SJSA1 (cell line): ENCODE measurements around the gene MTMR12. TPM values are rescaled to one million over a fixed set of nuclear protein-coding genes. Genes with fewer than 3 reads are reported as not detected.
"Not testable (repeated sequence)": the region's sequence is repeated elsewhere in the genome, so short reads cannot be mapped to it uniquely, and the experiment has no call there.

Experiments
- DNase-seq, 2 experiments: peaks; one replicate each; pipeline ENCODE4 v3.0.0-alpha.2; 2015 to 2020; ENCODE audit warnings: low spot score in 2 of 2, low read depth in 1 of 2
- H3K27ac ChIP-seq: fragments of 250-450 bp; sonication (Bioruptor Pico); 2 replicates; pipeline ENCODE4 v1.5.1; 2020; ENCODE audit warnings: mild to moderate bottlenecking, moderate library complexity
- H3K27me3 ChIP-seq: fragments of 250-450 bp; sonication (Bioruptor Pico); replicated peaks from 2 replicates; pipeline ENCODE4 v1.5.1; 2020; ENCODE audit warnings: mild to moderate bottlenecking, moderate library complexity
- H3K36me3 ChIP-seq: fragments of 250-450 bp; sonication (Bioruptor Pico); 2 replicates; pipeline ENCODE4 v1.5.1; 2020; ENCODE audit warnings: mild to moderate bottlenecking
- H3K4me1 ChIP-seq: fragments of 250-450 bp; sonication (Bioruptor Pico); replicated peaks from 2 replicates; pipeline ENCODE4 v1.6.1; 2021; ENCODE audit warnings: mild to moderate bottlenecking
- H3K4me3 ChIP-seq: fragments of 250-450 bp; sonication (Bioruptor Pico); 2 replicates; pipeline ENCODE4 v1.5.1; 2020; ENCODE audit warnings: mild to moderate bottlenecking
- H3K9me3 ChIP-seq: fragments of 250-450 bp; sonication (Bioruptor Pico); replicated peaks from 2 replicates; pipeline ENCODE4 v1.5.1; 2020; ENCODE audit warnings: mild to moderate bottlenecking
- total RNA-seq: library from RNA; depleted of rRNA; stranded (reverse); fragments of >200 nt; shearing (Covaris generic); gene quantifications from 2 replicates; pipeline ENCODE4 v1.2.3, GENCODE V29; 2014

Gene MTMR12
- total RNA-seq, 1 experiment from 2014 or later: 5.4 TPM

- Histone ChIP-seq H3K4me1 (no peaks in the 10 kb centered on the region; the same call in 1 of the 2 replicates), H3K36me3 (no peaks in the 10 kb centered on the region), H3K27me3 (no peaks in the 10 kb centered on the region), H3K4me3 (no peak overlapping the region), H3K27ac (no peak overlapping the region), H3K9me3 (no peaks in the 10 kb centered on the region)
- no peak for DNase-seq
Observed at GRCh38 chr5:32282633-32283032, 30.1 kb downstream of the MTMR12 start.

GRCh38 chr5:32281378-32282133, 31.2 kb downstream of the MTMR12 start:
- not testable (repeated sequence) for H3K27ac ChIP-seq, H3K4me3 ChIP-seq, H3K27me3 ChIP-seq, H3K36me3 ChIP-seq, H3K9me3 ChIP-seq, DNase-seq, H3K4me1 ChIP-seq

GRCh38 chr5:32280656-32281081, 32.1 kb downstream of the MTMR12 start:
- no peak for DNase-seq
- Histone ChIP-seq H3K36me3 (no peaks in the 10 kb centered on the region), H3K4me3 (no peak overlapping the region), H3K27ac (no peak overlapping the region), H3K4me1 (no peaks in the 10 kb centered on the region; the same call in 1 of the 2 replicates), H3K27me3 (no peaks in the 10 kb centered on the region), H3K9me3 (no peaks in the 10 kb centered on the region)

- H3K4me1 ChIP-seq: no peaks in the 10 kb centered on the region; the same call in 1 of the 2 replicates
- H3K27ac ChIP-seq: no peak overlapping the region
- no peaks in the 10 kb centered on the region for H3K27me3 ChIP-seq
- H3K36me3 ChIP-seq: no peaks in the 10 kb centered on the region
- DNase-seq: no peak
- no peak overlapping the region for H3K4me3 ChIP-seq
- no peaks in the 10 kb centered on the region for H3K9me3 ChIP-seq
Observed at GRCh38 chr5:32279786-32280185, 33.0 kb downstream of the MTMR12 start.

- Histone ChIP-seq H3K27ac (no peak overlapping the region), H3K9me3 (no peaks in the 10 kb centered on the region), H3K4me3 (no peak overlapping the region), H3K36me3 (no peaks in the 10 kb centered on the region), H3K4me1 (no peaks in the 10 kb centered on the region; the same call in 1 of the 2 replicates), H3K27me3 (no peaks in the 10 kb centered on the region)
- no peak for DNase-seq
Observed at GRCh38 chr5:32279223-32279622, 33.5 kb downstream of the MTMR12 start.

- DNase-seq: peak in 1 of 2 experiments; percentile 38
- H3K4me1 ChIP-seq: no peaks in the 10 kb centered on the region; the same call in 1 of the 2 replicates
- no peaks in the 10 kb centered on the region for H3K36me3 ChIP-seq
- no peak overlapping the region for H3K4me3 ChIP-seq
- H3K27ac ChIP-seq: no peak overlapping the region
- H3K9me3 ChIP-seq: no peaks in the 10 kb centered on the region
- H3K27me3 ChIP-seq: no peaks in the 10 kb centered on the region
Observed at GRCh38 chr5:32278406-32278805, 34.3 kb downstream of the MTMR12 start.

- no peaks in the 10 kb centered on the region for H3K36me3 ChIP-seq
- H3K27ac ChIP-seq: no peak overlapping the region
- H3K4me1 ChIP-seq: no peaks in the 10 kb centered on the region; the same call in 1 of the 2 replicates
- H3K27me3 ChIP-seq: no peaks in the 10 kb centered on the region
- DNase-seq: no peak
- no peak overlapping the region for H3K4me3 ChIP-seq
- H3K9me3 ChIP-seq: no peaks in the 10 kb centered on the region
Observed at GRCh38 chr5:32277798-32278197, 34.9 kb downstream of the MTMR12 start.

- H3K9me3 ChIP-seq: no peaks in the 10 kb centered on the region
- no peak overlapping the region for H3K27ac ChIP-seq
- no peak for DNase-seq
- no peaks in the 10 kb centered on the region; the same call in 1 of the 2 replicates for H3K4me1 ChIP-seq
- H3K36me3 ChIP-seq: no peaks in the 10 kb centered on the region
- no peaks in the 10 kb centered on the region for H3K27me3 ChIP-seq
- H3K4me3 ChIP-seq: no peak overlapping the region
Observed at GRCh38 chr5:32276173-32276853, 36.4 kb downstream of the MTMR12 start.

- H3K27ac ChIP-seq: no peak overlapping the region
Observed at GRCh38 chr5:32275396-32275741, 37.4 kb downstream of the MTMR12 start.

GRCh38 chr5:32274548-32275395, 38.0 kb downstream of the MTMR12 start:
- no peak for DNase-seq
- Histone ChIP-seq H3K36me3 (no peaks in the 10 kb centered on the region), H3K4me1 (no peaks in the 10 kb centered on the region; the same call in 1 of the 2 replicates), H3K4me3 (no peak overlapping the region), H3K27me3 (no peaks in the 10 kb centered on the region), H3K27ac (no peak overlapping the region), H3K9me3 (no peaks in the 10 kb centered on the region)

More at GRCh38 chr5:32275396-32275741, 37.4 kb downstream of the MTMR12 start:
- no peaks in the 10 kb centered on the region; the same call in 1 of the 2 replicates for H3K4me1 ChIP-seq
- H3K9me3 ChIP-seq: no peaks in the 10 kb centered on the region
- DNase-seq: no peak
- H3K4me3 ChIP-seq: no peak overlapping the region
- no peaks in the 10 kb centered on the region for H3K27me3 ChIP-seq
- no peaks in the 10 kb centered on the region for H3K36me3 ChIP-seq

- H3K27me3 ChIP-seq: no peaks in the 10 kb centered on the region
- no peak for DNase-seq
- no peak overlapping the region for H3K27ac ChIP-seq
- no peaks in the 10 kb centered on the region for H3K9me3 ChIP-seq
- no peaks in the 10 kb centered on the region for H3K36me3 ChIP-seq
- no peaks in the 10 kb centered on the region; the same call in 1 of the 2 replicates for H3K4me1 ChIP-seq
- H3K4me3 ChIP-seq: no peak overlapping the region
Observed at GRCh38 chr5:32273821-32274220, 38.9 kb downstream of the MTMR12 start.

- H3K27me3 ChIP-seq: no peaks in the 10 kb centered on the region
- no peak for DNase-seq
Observed at GRCh38 chr5:32272746-32273145, 40.0 kb downstream of the MTMR12 start.

GRCh38 chr5:32270946-32271345, 41.8 kb downstream of the MTMR12 start:
- Histone ChIP-seq H3K27ac (no peak overlapping the region), H3K9me3 (no peaks in the 10 kb centered on the region), H3K4me3 (no peak overlapping the region), H3K27me3 (no peaks in the 10 kb centered on the region), H3K36me3 (no peaks in the 10 kb centered on the region), H3K4me1 (no peaks in the 10 kb centered on the region)
- no peak for DNase-seq

More at GRCh38 chr5:32272746-32273145, 40.0 kb downstream of the MTMR12 start:
- no peaks in the 10 kb centered on the region for H3K9me3 ChIP-seq
- H3K4me1 ChIP-seq: no peaks in the 10 kb centered on the region
- no peak overlapping the region for H3K27ac ChIP-seq
- H3K36me3 ChIP-seq: no peaks in the 10 kb centered on the region
- H3K4me3 ChIP-seq: no peak overlapping the region
